Measurements from ENCODE around the gene OGFR.

Gene OGFR

DNA sequence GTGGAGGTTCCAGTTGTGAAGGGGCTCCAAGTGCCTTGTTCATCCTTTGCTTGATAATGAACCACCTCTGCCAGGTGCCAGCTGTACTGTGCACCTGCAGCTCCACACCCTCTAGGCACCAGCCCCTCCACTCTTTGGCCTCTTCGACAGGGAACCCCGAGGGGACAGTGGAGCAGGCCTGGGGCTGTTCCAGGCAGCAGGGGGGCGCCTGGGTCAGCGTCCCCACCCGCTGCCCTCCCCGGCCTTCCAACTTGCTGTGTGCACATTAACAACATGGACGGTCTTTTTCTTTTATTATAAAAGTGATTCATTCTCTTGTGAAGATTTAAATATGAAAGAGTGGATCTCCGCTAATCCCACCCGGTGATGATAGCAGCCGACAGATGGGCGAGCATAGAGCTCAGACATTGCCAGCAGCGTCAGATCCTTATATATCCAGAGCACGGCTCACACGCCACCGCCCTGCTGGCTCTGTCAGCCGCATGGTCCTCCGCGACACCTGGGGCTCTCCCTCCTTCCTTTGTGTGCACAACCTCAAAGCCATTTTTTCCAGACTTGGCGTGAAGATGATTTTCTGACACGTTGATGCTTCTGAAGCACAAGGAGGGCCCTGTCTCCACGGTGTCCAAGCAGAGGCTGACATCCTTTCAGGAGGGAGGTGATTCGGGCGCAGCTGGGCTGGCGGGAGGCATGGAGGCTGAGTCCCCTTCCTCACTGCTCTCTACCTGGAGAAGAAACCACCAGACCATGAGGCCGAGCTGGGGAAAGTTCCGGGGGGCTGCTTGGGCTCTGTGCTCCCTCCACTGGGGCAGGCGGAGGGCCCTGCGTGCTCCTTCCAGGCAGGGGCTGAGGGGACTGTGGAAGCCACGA lies 30.6 kb upstream of the OGFR start:
- DNase-seq = peak; percentile 82
- H3K27ac ChIP-seq = peak overlapping the region; percentile 93
- H3K4me3 ChIP-seq (ENCODE audit: low read depth, low read length) = peak overlapping the region; percentile 28
- TF ChIP-seq, protein P1, sequence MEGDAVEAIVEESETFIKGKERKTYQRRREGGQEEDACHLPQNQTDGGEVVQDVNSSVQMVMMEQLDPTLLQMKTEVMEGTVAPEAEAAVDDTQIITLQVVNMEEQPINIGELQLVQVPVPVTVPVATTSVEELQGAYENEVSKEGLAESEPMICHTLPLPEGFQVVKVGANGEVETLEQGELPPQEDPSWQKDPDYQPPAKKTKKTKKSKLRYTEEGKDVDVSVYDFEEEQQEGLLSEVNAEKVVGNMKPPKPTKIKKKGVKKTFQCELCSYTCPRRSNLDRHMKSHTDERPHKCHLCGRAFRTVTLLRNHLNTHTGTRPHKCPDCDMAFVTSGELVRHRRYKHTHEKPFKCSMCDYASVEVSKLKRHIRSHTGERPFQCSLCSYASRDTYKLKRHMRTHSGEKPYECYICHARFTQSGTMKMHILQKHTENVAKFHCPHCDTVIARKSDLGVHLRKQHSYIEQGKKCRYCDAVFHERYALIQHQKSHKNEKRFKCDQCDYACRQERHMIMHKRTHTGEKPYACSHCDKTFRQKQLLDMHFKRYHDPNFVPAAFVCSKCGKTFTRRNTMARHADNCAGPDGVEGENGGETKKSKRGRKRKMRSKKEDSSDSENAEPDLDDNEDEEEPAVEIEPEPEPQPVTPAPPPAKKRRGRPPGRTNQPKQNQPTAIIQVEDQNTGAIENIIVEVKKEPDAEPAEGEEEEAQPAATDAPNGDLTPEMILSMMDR (IDR thresholded peaks at IDR 0.05; ENCODE audit: low read depth, low read length) = no peak
- H3K27me3 ChIP-seq (ENCODE audit: insufficient read depth, low read depth, severe bottlenecking) = no peaks in the 10 kb centered on the region
- H3K36me3 ChIP-seq = no peaks in the 10 kb centered on the region
- no peaks in the 10 kb centered on the region for H3K9me3 ChIP-seq (ENCODE audit: severe bottlenecking)

DNA sequence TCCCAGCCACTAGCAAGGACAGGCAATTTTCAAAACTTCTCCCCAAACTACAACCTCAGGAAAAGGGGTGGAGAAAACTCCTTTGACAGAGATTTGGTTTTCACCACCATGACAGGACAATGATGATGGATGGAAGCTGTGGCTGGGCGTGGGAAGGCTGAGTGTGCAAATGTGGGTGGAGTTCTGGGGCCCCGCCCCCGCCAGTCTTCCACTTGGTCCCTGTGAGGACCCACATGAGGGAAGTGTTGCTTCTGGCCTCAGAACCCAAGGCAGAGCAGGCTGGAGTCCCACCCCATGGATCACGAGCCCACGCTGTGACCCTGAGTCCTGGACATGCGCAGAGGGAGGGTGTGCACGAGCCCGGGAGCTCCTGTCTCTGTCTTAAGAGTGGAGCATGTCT lies 29.9 kb upstream of the OGFR start:
- H3K27ac ChIP-seq = peak overlapping the region; percentile 93
- DNase-seq = peak; percentile 61
- peak overlapping the region; percentile 28; the same call in 1 of the 2 replicates for H3K4me3 ChIP-seq (ENCODE audit: low read depth, low read length)
- TF ChIP-seq, protein P1 (IDR thresholded peaks at IDR 0.05; ENCODE audit: low read depth, low read length) = no peak
- H3K36me3 ChIP-seq = no peaks in the 10 kb centered on the region
- no peaks in the 10 kb centered on the region for H3K27me3 ChIP-seq (ENCODE audit: insufficient read depth, low read depth, severe bottlenecking)
- H3K9me3 ChIP-seq (ENCODE audit: severe bottlenecking) = no peaks in the 10 kb centered on the region

- no peak overlapping the region for H3K4me3 ChIP-seq (ENCODE audit: low read depth, low read length)
- no peaks in the 10 kb centered on the region for H3K36me3 ChIP-seq
- DNase-seq = no peak
- no peaks in the 10 kb centered on the region for H3K27me3 ChIP-seq (ENCODE audit: insufficient read depth, low read depth, severe bottlenecking)
- TF ChIP-seq, protein P1 (IDR thresholded peaks at IDR 0.05; ENCODE audit: low read depth, low read length) = no peak
- no peaks in the 10 kb centered on the region for H3K9me3 ChIP-seq (ENCODE audit: severe bottlenecking)
- H3K27ac ChIP-seq = peak overlapping the region; percentile 93
These were observed 29.4 kb upstream of the OGFR start for GRCh38 chr20:62775206-62775605.

DNA sequence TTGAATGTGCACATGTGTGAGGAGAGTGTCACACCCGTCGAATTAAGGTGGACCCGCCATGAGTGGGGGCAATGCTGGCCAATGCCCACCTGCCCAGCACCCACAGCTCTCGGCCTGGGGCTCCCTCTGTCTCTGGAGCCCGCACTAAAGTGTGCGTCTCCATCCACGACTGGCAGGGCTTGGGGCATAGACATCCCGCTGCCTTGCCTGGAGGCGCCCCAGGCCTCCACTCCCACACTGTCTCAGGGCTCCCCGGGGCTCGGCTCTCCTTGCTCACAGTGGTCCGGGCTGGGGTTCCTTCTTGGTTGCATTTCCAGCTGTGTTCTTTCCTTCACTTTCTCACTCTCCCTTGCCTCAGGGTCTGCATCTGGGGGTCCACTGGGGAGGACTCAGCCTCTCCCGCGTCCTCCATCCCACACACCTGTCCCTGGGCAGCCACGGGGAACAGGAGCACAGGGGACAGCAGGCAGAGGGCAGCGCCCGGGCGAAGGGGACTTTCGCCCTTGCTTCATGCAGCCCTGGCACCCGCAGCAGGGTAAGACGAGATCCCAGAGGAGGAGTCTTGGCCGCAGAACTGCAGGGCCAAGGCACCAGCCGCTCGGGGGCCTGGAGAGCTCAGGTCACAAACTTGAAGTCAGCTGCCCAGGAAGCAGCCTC lies 28.5 kb upstream of the OGFR start:
- H3K9me3 ChIP-seq (ENCODE audit: severe bottlenecking) = no peaks in the 10 kb centered on the region
- no peak for DNase-seq
- peak overlapping the region; percentile 93 for H3K27ac ChIP-seq
- H3K36me3 ChIP-seq = no peaks in the 10 kb centered on the region
- H3K27me3 ChIP-seq (ENCODE audit: insufficient read depth, low read depth, severe bottlenecking) = no peaks in the 10 kb centered on the region
- H3K4me3 ChIP-seq (ENCODE audit: low read depth, low read length) = no peak overlapping the region
- TF ChIP-seq, protein P1 (IDR thresholded peaks at IDR 0.05; ENCODE audit: low read depth, low read length) = no peak

DNA sequence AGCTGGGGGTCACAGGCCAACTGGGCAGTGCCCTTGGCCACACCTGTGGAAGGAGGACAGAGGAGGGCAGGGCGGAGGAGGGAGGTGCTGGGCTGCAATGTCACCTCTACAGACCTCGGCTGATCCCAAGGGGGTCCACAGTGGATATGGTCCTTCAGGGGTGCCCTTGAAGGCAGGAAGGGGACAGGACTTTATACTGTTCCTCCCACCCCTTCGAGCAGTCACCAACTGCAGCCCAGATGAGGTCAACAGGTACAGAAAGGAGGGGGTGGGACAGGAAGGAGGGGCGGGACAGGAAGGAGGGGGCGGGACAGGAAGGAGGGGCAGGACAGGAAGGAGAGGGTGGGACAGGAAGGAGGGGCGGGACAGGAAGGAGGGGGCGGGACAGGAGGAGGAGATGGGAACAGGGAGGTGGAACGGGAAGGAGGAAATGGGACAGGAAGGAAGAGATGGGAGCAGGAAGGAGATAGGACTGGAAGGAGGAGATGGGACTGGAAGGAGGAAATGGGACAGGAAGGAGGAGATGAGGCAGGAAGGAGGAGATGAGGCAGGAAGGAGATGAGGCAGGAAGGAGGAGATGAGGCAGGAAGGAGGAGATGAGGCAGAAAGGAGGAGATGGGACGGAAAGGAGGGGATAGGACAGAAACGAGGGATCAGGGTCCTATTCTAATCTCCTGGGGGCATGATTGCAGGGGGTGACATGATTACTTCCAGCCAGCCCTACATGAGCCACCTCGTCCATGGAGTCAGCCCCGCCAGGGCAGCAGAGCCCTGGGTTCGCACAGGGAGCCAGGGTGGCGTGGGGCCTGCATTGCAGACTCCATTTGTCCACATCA lies 27.7 kb upstream of the OGFR start:
- DNase-seq = peak; percentile 88
- Histone ChIP-seq H3K9me3 (ENCODE audit: severe bottlenecking) (no peaks in the 10 kb centered on the region), H3K4me3 (ENCODE audit: low read depth, low read length) (no peak overlapping the region), H3K27ac (peak overlapping the region; percentile 93), H3K27me3 (ENCODE audit: insufficient read depth, low read depth, severe bottlenecking) (no peaks in the 10 kb centered on the region), H3K36me3 (no peaks in the 10 kb centered on the region)
- TF ChIP-seq, protein P1 (IDR thresholded peaks at IDR 0.05; ENCODE audit: low read depth, low read length) = no peak
